ENCODE results near the gene HMCN1.
"Not testable (repeated sequence)": the region's sequence is repeated elsewhere in the genome, so short reads cannot be mapped to it uniquely, and the experiment has no call there.

The HMCN1 gene

DNA sequence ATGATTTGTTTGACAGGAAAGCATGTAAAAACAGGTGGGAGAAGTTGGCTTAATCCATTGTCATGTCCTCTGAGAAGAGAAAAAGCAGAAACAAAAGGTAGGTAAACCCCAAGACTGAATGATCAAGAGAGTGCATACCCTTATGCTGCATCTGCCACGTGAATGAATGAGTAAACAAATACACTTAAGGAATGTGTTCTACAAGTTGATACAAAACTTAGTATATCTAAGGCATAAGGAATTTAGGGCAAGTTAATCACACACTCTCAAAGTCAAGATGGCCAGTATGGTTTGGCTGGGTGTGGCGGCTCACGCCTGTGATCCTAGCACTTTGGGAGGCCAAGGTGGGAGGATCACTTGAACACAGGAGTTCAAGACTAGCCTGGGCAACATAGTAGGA is 34.2 kb downstream of the HMCN1 start:
- DNase-seq (ENCODE audit: extremely low read depth, low read depth), result no peak
- TF ChIP-seq, protein P1, sequence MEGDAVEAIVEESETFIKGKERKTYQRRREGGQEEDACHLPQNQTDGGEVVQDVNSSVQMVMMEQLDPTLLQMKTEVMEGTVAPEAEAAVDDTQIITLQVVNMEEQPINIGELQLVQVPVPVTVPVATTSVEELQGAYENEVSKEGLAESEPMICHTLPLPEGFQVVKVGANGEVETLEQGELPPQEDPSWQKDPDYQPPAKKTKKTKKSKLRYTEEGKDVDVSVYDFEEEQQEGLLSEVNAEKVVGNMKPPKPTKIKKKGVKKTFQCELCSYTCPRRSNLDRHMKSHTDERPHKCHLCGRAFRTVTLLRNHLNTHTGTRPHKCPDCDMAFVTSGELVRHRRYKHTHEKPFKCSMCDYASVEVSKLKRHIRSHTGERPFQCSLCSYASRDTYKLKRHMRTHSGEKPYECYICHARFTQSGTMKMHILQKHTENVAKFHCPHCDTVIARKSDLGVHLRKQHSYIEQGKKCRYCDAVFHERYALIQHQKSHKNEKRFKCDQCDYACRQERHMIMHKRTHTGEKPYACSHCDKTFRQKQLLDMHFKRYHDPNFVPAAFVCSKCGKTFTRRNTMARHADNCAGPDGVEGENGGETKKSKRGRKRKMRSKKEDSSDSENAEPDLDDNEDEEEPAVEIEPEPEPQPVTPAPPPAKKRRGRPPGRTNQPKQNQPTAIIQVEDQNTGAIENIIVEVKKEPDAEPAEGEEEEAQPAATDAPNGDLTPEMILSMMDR (IDR thresholded peaks at IDR 0.05; ENCODE audit: low read depth, low read length), result no peak

DNA sequence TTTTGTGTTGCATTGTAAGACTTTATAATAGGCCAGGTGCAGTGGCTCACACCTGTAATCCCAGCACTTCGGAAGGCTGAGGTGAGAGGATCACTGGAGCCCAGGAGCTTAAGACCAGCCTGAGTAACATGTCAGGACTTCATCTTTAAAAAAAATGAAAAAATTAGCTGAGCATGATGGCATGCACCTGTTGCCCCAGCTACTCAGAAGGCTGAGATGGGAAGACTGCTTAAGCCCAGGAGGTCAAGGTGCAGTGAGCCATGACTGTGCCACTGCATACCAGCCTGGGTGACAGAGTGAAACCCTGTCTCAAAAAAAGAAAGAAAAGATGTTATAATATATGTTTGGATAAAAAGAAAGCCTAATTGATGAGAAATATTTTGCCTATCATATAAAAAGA is 34.9 kb downstream of the HMCN1 start:
- TF ChIP-seq, protein P1 (IDR thresholded peaks at IDR 0.05; ENCODE audit: low read depth, low read length), result no peak
- DNase-seq (ENCODE audit: extremely low read depth, low read depth), result no peak

DNA sequence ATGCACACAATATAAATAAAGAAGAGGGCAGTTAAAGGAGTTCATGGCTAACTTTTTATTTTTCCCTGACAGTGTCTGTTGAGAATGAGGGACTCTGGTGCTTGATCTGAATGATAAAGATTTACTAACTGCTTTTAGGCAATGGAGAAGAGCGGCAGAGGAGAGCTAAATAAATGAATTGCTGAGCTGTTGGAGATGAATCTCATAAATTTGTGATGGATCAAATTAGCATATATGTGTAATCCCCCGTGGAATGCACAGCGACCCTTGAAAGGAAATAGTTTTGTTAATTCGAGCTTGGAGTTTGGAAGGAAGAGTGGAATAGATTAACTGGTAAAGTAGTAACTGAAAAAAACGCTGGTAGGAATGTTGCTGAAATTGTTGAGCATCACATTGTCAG is 40.2 kb downstream of the HMCN1 start:
- TF ChIP-seq, protein P1 (IDR thresholded peaks at IDR 0.05; ENCODE audit: low read depth, low read length), result no peak
- DNase-seq (ENCODE audit: extremely low read depth, low read depth), result no peak

DNA sequence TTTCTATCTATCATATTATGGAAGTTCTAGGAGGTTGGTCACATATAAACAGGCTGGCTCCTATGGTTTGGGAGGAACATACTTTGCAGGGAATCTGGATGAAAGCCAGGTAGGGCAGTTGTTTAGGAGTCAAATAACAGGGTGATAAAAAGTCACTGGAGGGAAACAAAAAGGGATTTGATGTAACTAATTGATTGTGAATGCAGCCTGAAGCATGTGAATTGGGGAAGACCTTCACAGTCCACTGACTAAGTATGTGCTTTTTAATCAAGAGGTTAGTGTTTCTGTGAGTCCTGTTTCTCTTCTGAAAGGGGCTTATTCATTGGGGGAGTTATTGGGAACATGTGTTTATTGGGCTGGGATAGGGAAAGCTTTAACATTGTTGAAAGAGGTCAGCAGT is 41.3 kb downstream of the HMCN1 start:
- DNase-seq (ENCODE audit: extremely low read depth, low read depth), result peak; percentile 39
- TF ChIP-seq, protein P1 (IDR thresholded peaks at IDR 0.05; ENCODE audit: low read depth, low read length), result no peak

DNA sequence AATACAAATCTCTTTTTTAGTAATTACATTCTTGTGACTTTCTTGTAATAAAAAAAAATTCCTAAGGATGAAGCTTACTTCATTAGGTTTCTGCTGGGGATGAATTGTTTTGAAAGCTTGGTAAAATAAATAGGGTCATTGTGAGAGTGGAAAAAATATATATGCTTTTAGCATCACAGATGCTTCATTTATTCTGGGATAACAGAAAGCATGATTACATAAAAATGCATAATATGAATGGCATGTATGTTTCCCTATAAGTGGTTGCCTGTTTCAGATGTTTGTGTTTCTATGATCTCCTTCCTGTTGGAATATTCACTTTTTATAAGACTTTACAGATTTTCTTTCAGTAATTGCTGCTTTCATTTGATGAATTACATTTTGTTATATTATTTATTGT is 42.3 kb downstream of the HMCN1 start:
- TF ChIP-seq, protein P1 (IDR thresholded peaks at IDR 0.05; ENCODE audit: low read depth, low read length), result no peak

DNA sequence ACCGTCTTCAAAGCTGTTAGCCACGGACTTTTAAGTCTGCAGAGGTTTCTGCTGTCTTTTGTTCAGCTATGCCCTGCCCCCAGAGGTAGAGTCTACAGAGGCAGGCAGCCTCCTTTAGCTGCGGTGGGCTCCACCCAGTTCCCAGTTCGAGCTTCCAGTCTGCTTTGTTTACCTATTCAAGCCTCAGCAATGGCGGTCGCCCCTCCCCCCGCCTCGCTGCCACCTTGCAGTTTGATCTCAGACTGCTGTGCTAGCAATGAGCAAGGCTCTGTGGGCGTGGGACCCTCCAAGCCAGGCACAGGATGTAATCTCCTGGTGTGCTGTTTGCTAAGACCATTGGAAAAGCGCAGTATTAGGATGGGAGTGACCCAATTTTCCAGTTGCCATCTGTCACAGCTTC is 49.7 kb downstream of the HMCN1 start:
- not testable (repeated sequence) for DNase-seq (ENCODE audit: extremely low read depth, low read depth)

More for the DNA sequence above, 42.3 kb downstream of the HMCN1 start:
- no peak for DNase-seq (ENCODE audit: extremely low read depth, low read depth)

DNA sequence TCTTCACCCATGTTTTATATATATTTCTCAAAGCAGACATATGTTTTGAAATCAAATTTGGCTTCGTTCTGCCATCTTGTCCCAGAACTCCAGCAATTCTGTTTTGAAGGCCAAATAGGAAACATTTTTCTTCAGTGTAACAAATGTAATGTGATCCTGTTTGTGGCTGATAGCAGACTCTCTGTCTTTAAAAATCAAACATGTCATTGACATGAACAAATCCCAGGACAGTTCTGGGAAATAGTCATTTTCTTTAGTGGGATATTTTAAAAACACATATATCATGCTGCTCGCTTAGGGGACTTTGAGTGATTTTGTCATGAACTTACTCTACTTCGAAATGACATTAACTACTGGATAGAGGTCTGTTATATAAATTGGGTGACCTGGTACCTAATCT is 51.4 kb downstream of the HMCN1 start:
- no peak for DNase-seq (ENCODE audit: extremely low read depth, low read depth)
- TF ChIP-seq, protein P1 (IDR thresholded peaks at IDR 0.05; ENCODE audit: low read depth, low read length), result no peak

DNA sequence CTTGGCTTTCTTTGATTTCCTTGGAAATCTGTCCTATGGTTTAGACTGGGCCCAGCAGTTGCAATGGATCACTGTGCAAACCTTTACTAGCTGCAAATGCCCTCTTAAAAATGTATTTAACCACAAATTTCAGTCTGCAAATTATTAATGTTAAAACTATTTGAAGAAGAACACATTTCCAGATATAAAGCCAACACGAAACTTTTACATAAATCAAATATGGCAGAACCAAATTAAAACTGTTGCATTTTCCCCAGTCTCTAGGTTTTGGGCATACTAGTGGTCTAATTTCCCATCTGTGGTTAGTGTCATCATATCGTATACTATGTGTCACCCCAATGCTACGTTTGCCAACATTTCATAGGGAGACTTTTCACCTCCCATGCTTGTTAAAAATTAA is 52.3 kb downstream of the HMCN1 start:
- DNase-seq (ENCODE audit: extremely low read depth, low read depth), result no peak
- TF ChIP-seq, protein P1 (IDR thresholded peaks at IDR 0.05; ENCODE audit: low read depth, low read length), result no peak
